Muscle layer of colon (tissue), 2 donors: ENCODE measurements around the gene BARHL1.

Source experiments
- H3K27ac ChIP-seq: one replicate; pipeline ENCODE4 v1.7.0; 2013; ENCODE audit warnings: low read depth, mild to moderate bottlenecking, low read length, moderate library complexity
- H3K27me3 ChIP-seq, 2 donors: one replicate each; pipeline ENCODE4 v1.7.0; 2013; ENCODE audit warnings: low read length in 2 of 2, mild to moderate bottlenecking in 2 of 2; ENCODE audit not compliant: insufficient read depth in 2 of 2, control insufficient read depth in 1 of 2
- H3K36me3 ChIP-seq: one replicate; pipeline ENCODE4 v1.7.0; 2013; ENCODE audit warnings: mild to moderate bottlenecking, low read length; ENCODE audit not compliant: insufficient read depth
- H3K4me1 ChIP-seq: one replicate; pipeline ENCODE4 v1.7.0; 2013; ENCODE audit warnings: mild to moderate bottlenecking, low read length; ENCODE audit not compliant: insufficient read depth
- H3K4me3 ChIP-seq, 2 donors: one replicate each; pipeline ENCODE4 v1.7.0; 2013; ENCODE audit warnings: low read length in 2 of 2, low read depth in 1 of 2, mild to moderate bottlenecking in 1 of 2, moderate library complexity in 1 of 2
- H3K9ac ChIP-seq: one replicate; pipeline ENCODE4 v1.7.0; 2013; ENCODE audit warnings: low read length
- H3K9me3 ChIP-seq: one replicate; pipeline ENCODE4 v1.7.0; 2013; ENCODE audit warnings: mild to moderate bottlenecking, low read length
- donor health status: abdominal sarcoma.
- donor health status: Adenocarcinoma of cecum.

Gene BARHL1

DNA sequence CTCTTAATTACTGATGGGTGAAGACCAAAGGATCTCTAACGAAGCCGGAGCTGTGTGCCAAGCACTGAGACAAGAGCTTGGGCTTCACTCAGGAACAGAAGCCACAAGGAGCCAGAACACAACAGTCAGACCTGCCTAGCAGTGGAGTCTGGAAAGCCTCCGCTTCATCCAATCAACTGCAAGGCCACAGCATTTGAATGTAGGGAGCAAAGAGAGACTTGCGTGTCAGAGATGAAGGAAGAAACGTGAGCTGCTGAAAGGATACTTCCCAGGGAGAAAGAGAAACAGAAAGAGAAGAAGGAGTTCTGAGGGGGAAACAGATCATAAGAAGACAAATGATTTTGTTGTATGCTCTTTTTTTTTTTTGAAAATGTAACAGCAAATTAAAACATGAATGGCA, 43.9 kb downstream of the BARHL1 start:
- Histone ChIP-seq H3K4me3 (no peak overlapping the region), H3K4me1 (no peaks in the 10 kb centered on the region), H3K36me3 (peaks cover 34% of the 10 kb centered on the region), H3K9me3 (no peaks in the 10 kb centered on the region), H3K27ac (no peak overlapping the region), H3K27me3 (no peaks in the 10 kb centered on the region), H3K9ac (no peak overlapping the region)

DNA sequence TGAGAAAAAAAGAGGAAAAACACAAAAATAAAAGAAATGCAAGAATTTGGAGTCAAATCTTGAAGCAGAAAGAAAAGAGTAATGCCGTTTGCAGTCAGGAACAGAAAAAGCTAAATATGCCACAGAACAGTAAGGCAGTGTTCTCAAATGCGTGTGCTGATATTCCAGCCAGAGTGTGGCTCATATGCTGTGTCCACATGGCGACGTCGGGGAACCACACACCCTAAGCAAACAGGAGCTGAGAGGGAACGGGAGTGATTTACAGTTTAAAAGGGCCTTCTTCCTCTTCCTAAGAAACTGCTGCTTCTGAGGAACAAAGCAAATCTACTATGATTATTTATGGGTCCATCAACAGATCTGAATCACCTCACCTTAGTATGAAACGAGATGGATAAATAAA, 44.7 kb downstream of the BARHL1 start:
- Histone ChIP-seq H3K36me3 (peaks cover 37% of the 10 kb centered on the region), H3K9ac (no peak overlapping the region), H3K27ac (no peak overlapping the region), H3K4me3 (no peak overlapping the region), H3K27me3 (no peaks in the 10 kb centered on the region), H3K4me1 (no peaks in the 10 kb centered on the region), H3K9me3 (no peaks in the 10 kb centered on the region)

DNA sequence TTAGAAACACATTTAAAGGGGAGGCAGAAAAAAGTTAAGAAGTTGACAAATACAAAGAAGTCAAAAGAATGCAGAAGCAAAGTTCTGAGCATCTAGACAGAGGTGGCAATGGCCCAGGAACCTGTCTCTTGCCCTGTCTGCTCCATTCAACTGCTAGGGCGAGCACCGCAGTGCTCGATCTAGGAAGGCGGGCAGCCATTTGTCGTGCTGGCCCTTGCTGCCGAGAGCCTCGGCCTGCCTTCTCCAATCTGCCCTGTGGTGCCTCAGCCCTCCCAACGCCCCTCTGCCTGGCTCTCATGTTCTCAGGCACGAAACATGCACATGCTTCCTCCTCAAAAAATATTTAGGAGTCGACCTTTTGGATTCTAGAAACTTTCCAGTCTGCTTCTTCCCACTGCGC, 45.2 kb downstream of the BARHL1 start:
- H3K27ac ChIP-seq, result no peak overlapping the region
- H3K9me3 ChIP-seq, result no peaks in the 10 kb centered on the region
- no peak overlapping the region for H3K9ac ChIP-seq
- peaks cover 35% of the 10 kb centered on the region for H3K36me3 ChIP-seq
- no peaks in the 10 kb centered on the region for H3K27me3 ChIP-seq
- H3K4me3 ChIP-seq, result no peak overlapping the region
- no peaks in the 10 kb centered on the region for H3K4me1 ChIP-seq

DNA sequence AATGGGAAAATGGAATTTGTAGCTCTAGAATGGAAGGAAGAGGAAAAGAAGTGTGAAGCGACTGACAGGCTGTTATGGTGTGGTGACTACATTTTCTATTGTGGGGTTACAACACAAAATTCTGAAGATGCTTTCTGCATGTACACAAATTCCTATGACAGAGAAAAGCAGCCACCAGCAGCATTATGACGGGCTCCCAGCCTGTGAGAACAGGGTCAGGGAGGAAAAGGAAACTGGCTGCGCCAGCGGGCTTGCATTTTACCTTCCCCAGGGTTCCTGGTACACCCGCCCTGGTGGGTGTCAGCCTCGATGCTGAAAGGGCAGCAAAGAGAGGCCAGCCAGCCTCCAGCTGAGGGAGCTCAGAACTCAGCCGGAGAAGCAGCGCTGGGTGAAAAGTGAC, 46.3 kb downstream of the BARHL1 start:
- no peaks in the 10 kb centered on the region for H3K27me3 ChIP-seq
- peaks cover 35% of the 10 kb centered on the region for H3K36me3 ChIP-seq
- no peak overlapping the region for H3K9ac ChIP-seq
- H3K4me1 ChIP-seq, result no peaks in the 10 kb centered on the region
- H3K4me3 ChIP-seq, result no peak overlapping the region
- H3K27ac ChIP-seq, result no peak overlapping the region
- H3K9me3 ChIP-seq, result no peaks in the 10 kb centered on the region

DNA sequence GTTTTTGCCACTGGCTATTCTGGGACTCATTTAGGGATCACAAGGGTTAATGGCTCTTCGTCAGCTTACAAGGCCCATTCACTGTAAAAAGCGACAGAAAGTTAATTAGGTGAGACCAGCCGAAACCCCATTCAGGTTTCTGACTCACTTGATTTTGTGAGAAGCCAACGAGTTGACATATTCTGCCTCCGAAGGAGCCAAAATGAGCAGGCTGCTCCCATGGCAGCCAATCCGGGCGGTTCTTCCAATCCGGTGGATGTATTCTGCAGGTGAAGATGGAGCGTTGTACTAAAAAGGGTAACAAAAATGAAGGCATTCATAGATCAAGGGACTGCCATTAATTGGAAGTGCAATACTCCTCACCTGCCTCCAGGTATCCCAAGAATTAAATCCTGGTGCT, 47.7 kb downstream of the BARHL1 start:
- no peak overlapping the region for H3K9ac ChIP-seq
- no peaks in the 10 kb centered on the region for H3K9me3 ChIP-seq
- no peaks in the 10 kb centered on the region for H3K4me1 ChIP-seq
- H3K27me3 ChIP-seq, result no peaks in the 10 kb centered on the region
- H3K36me3 ChIP-seq, result peaks cover 31% of the 10 kb centered on the region
- no peak overlapping the region for H3K27ac ChIP-seq
- no peak overlapping the region for H3K4me3 ChIP-seq

DNA sequence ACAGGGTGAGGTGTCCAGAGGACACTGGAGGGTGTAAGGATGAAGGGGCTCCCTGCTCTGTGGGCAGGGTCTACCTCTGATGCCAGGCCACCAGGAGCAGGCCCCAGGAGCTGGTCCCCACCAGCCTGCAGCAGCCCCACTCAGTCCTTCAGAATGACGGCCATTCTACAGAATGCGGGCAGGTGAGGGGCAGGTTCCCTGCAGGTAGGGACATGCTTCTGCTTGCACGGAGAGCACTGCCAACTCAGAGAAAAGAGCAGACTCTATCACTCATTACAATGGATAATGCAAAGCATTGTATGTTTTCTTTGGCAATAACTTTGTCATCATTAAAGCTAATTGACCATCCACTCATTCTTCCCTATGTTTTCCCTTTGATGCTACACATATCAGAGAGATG, 48.4 kb downstream of the BARHL1 start:
- Histone ChIP-seq H3K4me1 (no peaks in the 10 kb centered on the region), H3K36me3 (peaks cover 31% of the 10 kb centered on the region), H3K27ac (no peak overlapping the region), H3K9me3 (no peaks in the 10 kb centered on the region), H3K4me3 (no peak overlapping the region), H3K9ac (no peak overlapping the region), H3K27me3 (no peaks in the 10 kb centered on the region)

DNA sequence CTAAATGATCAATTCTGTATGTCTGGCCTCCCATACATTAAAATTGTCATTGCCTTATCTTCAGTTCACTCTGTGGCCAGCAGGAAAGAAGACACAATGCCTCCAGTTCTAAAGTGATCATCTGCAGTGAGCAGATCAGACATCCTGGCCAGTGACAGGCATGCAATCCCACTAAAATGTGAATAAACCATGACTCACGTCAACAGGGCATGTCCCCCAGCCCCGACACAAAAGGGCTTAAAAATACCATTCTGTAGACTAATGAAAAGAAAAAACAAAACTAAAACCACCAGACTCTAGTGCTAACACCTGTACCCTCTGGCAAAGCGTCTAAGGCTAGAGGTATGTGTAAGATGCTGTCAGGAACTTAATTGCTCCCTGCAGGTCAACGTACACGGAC, 48.9 kb downstream of the BARHL1 start:
- no peaks in the 10 kb centered on the region for H3K9me3 ChIP-seq
- no peak overlapping the region for H3K9ac ChIP-seq
- no peaks in the 10 kb centered on the region for H3K4me1 ChIP-seq
- H3K4me3 ChIP-seq, result no peak overlapping the region
- no peaks in the 10 kb centered on the region for H3K27me3 ChIP-seq
- peaks cover 35% of the 10 kb centered on the region for H3K36me3 ChIP-seq
- no peak overlapping the region for H3K27ac ChIP-seq

DNA sequence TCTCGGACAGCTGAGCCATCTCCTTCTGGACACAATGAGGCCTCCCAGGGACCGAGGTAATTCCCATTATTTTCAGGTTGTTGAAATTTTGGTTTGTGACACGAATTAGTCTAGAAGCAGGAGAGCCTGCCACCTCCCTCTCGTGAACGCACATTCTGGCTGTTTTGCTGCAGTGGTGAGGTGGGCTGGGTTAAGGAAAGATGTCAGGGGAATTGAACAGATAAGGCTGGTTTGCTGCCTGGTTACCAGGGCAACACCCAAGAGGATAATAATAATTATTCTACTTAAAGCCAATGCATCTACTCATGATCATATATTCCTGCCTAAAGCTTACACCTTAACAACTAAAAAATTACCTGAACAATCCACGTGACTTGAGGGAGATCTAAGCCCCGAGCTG, 49.3 kb downstream of the BARHL1 start:
- no peak overlapping the region for H3K9ac ChIP-seq
- no peak overlapping the region for H3K27ac ChIP-seq
- H3K9me3 ChIP-seq, result no peaks in the 10 kb centered on the region
- H3K4me1 ChIP-seq, result no peaks in the 10 kb centered on the region
- H3K4me3 ChIP-seq, result no peak overlapping the region
- no peaks in the 10 kb centered on the region for H3K27me3 ChIP-seq
- H3K36me3 ChIP-seq, result peaks cover 39% of the 10 kb centered on the region

DNA sequence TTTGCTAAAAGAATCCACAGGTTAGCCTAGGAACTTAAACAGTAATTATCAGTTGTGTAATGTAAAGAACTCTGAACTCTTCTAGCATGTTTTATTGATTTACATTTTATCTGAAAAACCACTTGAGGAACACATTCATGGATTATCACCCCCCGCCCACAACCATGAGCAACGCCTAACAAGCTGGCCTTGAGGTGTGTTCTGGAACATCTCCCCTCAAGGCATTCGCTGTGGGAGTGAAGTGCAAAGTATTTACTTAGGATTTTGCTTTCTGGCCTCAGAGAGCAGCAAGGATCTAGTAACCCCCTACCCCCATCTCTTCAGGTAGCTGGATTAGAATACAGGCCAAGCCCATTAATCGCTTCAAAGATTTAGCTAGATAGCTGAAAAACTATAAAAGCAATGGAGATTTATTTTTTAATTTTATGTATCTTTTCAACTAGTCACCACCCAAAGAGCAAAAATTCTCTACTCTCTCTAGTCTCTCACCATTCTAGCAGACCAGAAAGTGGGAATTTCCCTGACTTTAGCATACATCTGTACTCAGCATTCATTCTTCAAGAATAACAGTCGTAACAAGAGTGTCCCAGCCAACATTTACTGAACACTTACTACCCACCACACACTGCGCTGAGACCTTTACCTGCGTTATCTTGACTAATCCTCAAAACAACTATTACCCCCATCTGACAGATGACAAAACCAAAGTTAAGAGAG, 50.2 kb downstream of the BARHL1 start:
- H3K4me3 ChIP-seq, result no peak overlapping the region
- no peak overlapping the region for H3K27ac ChIP-seq
- H3K4me1 ChIP-seq, result no peaks in the 10 kb centered on the region
- peaks cover 46% of the 10 kb centered on the region for H3K36me3 ChIP-seq
- H3K27me3 ChIP-seq, result no peaks in the 10 kb centered on the region
- H3K9me3 ChIP-seq, result no peaks in the 10 kb centered on the region
- H3K9ac ChIP-seq, result no peak overlapping the region

DNA sequence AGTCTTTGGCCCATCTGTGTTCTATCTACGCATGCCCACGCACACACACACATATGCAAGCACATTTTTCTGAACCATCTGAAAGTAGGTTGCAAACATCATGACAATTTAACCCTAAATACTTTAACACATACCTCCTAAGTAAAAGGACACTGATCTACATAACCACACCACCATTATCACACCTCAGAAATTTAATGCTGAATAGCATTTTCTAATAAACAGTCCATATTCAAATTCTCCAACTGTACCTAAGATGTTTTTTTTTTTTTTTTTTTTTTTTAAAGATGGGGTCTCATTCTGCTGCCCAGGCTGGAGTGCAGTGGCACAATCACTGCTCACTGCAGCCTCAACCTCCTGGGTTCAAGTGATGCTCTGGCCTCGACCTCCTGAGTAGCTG, 51.9 kb downstream of the BARHL1 start:
- Histone ChIP-seq H3K27ac (no peak overlapping the region), H3K36me3 (peaks cover 56% of the 10 kb centered on the region), H3K4me1 (no peaks in the 10 kb centered on the region), H3K27me3 (no peaks in the 10 kb centered on the region), H3K9me3 (no peaks in the 10 kb centered on the region), H3K9ac (no peak overlapping the region), H3K4me3 (no peak overlapping the region)

DNA sequence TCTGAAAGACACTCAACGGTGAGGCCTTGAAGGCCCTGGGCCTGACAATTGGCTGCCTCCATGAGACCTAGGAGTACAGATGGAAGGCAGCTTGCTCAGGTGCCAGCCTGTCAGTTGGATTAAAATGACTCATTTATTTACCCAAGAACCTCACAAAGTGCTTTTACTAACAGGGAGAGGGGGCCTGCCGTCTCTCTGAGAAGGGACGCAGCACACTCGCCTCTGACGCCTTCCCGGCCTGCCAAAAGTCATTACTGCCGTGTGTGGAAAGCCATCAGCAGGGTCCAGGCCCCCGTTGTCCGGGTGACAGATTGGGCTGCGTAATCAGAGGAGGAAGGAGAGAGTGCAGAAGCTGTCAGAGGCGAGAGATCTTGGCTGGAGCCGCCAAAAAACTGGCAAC, 54.9 kb downstream of the BARHL1 start:
- Histone ChIP-seq H3K27ac (no peak overlapping the region), H3K36me3 (peaks cover 59% of the 10 kb centered on the region)

DNA sequence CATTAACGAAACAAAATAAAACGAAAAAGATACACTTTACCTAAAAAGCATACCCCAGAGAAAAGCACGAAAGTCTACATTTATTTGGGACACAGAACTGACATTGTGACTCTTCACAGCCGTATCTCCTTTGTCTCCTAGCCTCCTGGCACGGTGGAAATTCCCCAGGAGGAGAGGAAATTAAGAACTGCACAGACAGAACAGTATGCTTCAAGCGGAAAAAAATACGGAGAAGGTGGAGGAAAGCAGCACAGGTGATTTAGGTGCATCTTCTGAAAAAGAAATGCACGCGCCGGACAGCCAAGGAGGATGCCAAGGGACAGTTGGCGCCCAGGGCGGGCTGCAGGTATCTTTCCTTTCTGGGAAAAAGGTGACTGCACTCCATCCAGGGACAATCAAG, 55.4 kb downstream of the BARHL1 start:
- H3K4me3 ChIP-seq, result no peak overlapping the region
- H3K27me3 ChIP-seq, result no peaks in the 10 kb centered on the region
- H3K9me3 ChIP-seq, result no peaks in the 10 kb centered on the region
- H3K9ac ChIP-seq, result no peak overlapping the region
- no peak overlapping the region for H3K27ac ChIP-seq
- no peaks in the 10 kb centered on the region for H3K4me1 ChIP-seq
- H3K36me3 ChIP-seq, result peaks cover 59% of the 10 kb centered on the region

More for the DNA sequence above, 54.9 kb downstream of the BARHL1 start:
- no peak overlapping the region for H3K4me3 ChIP-seq
- no peaks in the 10 kb centered on the region for H3K27me3 ChIP-seq
- no peak overlapping the region for H3K9ac ChIP-seq
- no peaks in the 10 kb centered on the region for H3K4me1 ChIP-seq
- H3K9me3 ChIP-seq, result no peaks in the 10 kb centered on the region
